Midbrain (tissue), 1 donor: Measurements from ENCODE around the gene LMAN2.

Experiments
- DNase-seq: peaks from one replicate; lab custom pipeline; 2025; lab: John Stamatoyannopoulos, UW

The LMAN2 gene, protein sequence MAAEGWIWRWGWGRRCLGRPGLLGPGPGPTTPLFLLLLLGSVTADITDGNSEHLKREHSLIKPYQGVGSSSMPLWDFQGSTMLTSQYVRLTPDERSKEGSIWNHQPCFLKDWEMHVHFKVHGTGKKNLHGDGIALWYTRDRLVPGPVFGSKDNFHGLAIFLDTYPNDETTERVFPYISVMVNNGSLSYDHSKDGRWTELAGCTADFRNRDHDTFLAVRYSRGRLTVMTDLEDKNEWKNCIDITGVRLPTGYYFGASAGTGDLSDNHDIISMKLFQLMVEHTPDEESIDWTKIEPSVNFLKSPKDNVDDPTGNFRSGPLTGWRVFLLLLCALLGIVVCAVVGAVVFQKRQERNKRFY

DNA sequence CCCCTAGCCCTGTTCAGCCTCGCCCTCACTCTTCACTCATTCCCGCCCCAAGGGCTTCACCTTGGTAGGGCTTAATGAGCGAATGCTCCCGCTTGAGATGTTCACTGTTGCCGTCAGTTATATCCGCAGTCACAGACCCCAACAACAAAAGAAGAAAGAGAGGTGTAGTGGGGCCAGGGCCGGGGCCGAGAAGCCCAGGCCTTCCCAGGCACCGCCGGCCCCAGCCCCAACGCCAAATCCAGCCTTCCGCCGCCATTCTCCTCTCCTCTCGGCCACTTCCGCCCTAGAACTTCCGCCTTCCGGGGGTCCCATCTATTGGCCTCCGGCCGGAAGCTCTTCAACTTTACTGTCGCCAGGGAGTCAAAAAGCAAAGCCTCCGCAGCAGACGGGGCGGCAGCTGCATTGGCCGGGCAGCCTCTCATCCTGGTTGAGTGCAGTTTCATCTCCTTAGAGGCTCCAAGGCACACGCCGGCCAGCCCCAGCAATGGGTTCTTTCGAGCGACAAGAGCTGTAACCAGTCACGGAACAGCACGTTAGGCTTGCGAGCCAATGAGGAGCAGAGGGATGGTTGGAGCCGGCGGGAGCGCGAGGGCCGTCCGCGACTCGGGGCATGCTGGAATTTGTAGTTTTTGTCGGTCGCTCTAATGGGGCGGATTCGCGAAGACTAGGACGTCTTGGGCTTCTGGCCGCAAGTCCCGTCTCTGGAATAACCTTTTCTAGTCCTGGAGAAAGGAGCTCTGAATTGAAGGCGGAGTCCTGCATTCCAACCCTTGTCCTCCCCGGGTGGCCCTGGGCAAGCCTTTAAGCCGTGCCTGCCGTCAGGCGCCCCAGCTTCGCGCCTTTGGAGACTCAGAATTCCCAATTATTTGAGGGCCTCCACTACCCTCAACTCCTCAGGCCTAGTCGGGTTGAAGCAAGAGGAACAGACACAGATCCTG, at the start of gene LMAN2:
Gene LMAN2, minus strand, starts transcription at position 277 of the 938 bp plus-strand sequence. Its CDS starts 21 bp downstream, at position 256.
- DNase-seq: peak; percentile 97

DNA sequence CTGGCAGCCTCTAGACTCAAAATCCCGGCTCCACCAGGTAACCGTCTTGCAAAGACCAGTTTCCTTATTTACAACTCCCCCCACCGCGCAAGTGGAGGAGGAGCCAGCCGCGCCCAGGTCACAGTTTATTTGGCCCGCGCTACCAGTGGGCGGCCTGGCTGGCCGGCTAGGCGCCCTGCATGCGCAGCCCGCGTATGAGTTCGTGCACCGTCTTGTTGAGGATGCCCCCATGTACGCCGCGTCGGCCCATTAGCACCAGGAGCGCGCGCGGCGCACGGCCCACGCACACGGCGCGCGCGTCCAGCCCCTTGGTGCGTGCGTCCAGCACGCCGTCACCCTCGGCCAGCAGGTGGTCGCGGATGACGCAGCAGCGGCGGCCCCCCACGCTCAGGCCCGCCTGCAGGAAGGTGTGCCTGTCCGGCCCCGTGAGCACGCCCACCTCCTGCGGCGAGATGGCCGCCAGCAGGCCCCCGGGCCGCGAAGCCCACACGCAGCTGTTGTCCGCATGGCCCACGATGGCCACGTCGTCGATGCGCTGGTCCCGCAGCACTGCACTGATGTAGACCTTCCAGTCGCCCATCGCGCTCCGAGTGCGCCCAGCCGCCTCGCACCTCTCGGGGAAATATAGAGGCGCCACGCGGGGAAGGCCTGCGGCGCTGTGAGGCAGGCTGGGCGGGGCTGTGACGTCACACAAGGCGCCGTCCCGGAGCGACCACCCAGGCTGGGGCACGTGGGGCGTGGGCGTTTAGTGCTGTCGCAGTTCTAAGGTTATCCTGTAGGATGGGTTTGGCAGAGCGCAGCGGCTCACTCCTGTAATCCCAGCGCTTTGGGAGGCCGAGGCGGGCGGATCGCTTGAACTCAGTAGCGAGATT, 48.8 kb upstream of the LMAN2 start, which contains the start of gene PFN3:
Gene PFN3, minus strand, starts transcription at position 665 of the 872 bp plus-strand sequence. Its CDS starts 85 bp downstream, at position 580.
- DNase-seq: no peak

DNA sequence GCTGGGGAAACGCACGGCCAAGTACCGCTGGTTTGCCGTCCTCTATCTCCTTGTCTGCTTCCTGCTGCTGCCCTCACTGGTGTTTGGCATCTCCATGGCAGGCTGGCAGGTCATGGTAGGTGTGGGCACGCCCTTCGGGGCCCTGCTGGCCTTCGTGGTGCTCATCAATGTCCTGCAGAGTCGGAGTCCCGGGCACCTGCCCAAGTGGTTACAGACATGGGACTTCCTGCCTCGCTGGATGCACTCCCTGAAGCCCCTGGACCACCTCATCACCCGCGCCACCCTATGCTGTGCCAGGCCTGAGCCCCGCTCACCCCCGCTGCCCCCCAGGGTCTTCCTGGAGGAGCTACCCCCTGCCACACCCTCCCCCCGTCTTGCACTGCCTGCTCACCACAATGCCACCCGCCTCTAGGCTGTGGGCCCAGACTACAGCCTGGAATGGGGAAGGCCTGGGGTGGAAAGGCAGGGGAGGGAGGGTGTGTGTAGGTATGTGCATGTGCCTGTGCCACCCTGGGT, 46.5 kb upstream of the LMAN2 start:
- DNase-seq: no peak

DNA sequence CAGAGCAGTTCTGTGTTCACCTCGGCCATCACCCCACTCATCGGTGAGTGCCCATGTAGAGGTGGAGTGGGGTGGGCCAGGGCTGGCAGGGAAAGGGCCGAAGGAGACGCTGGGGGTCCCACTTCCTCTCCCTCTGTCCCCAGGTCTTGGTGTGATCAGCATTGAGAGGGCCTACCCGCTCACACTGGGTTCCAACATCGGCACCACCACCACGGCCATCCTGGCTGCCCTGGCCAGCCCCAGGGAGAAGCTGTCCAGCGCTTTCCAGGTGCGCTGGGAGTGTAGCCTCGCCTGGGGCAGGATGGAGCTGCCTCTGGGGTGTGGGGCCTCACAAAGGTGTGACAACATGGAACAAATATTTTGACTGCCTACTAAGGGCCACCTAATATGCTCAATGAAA, 45.3 kb upstream of the LMAN2 start:
- no peak for DNase-seq

- DNase-seq: no peak
These were observed 44.6 kb upstream of the LMAN2 start for GRCh38 chr5:177396078-177396477.

GRCh38 chr5:177393990-177394389, 42.5 kb upstream of the LMAN2 start:
- DNase-seq: no peak

DNA sequence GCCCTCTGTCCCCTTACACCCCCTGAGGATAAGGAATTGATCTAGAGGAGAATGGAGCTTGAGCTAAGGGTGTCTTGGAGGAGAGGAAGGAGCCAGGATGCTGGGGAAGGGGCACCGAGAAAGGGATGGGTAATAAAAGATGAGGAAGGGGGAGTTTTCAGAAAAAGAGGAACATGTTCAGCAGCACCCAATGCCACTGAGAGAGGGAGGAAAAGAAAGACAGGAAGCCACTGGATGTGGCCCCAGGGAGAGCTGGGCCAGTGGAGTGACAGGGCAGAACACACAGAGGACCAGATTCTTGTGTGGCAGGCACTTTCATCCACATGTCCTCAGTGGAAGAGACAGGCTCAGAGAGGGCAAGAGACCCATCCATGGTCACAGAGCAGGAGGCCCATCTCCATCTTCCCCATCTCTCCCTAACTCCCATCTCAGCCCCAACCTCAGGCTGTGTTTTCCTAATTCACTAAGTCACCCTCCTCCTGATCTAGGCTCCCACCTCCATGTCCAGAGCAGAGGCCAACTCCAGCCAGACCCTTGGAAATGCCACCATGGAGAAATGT, 41.8 kb upstream of the LMAN2 start:
- no peak for DNase-seq

- no peak for DNase-seq
These were observed 41.3 kb upstream of the LMAN2 start for GRCh38 chr5:177392765-177393164.

DNA sequence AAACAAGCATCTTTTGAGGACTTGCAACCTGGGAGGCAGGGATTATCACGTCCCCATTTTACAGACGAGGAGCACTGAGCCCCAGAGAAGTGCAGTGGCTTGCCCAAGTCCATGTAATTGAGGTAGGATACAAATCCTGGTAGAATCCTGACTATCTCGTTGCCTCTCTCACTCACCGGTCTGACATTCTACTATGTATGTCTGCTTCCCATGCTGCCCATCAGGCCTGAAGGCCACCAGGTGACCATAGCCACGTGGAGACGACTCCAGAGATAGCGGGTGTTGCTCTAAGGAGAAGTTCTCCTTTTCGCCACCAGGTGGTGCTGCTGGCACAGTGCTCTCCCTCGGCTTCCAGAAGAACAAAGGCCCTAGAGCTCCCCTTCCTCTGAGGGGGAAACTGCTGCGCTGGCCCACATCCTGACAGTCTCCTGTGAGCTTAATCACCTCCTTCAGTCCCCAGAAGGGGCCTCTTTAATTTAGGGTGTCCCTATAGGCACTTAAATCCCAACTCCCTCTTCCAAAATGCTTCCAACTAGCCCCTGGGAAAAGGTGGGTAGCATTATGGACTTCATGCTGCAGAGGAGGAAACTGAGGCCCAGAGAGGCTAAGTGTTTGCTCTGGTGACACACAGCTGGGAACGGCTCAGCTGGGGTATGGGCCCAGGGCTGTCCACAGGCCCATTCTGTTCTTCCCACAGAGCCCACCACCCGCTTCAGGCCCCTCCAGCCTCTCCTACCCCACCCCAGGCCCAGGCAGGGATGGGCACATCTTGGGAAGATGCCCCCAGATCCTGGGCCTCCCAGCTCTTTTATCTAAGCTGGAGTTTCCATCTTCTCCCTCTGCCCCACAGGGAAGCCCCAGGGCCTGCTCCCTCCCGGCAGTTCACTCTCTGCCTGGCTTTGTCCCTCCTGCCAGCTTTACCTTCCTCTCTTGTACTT, 39.2 kb upstream of the LMAN2 start:
- DNase-seq: peak; percentile 79

DNA sequence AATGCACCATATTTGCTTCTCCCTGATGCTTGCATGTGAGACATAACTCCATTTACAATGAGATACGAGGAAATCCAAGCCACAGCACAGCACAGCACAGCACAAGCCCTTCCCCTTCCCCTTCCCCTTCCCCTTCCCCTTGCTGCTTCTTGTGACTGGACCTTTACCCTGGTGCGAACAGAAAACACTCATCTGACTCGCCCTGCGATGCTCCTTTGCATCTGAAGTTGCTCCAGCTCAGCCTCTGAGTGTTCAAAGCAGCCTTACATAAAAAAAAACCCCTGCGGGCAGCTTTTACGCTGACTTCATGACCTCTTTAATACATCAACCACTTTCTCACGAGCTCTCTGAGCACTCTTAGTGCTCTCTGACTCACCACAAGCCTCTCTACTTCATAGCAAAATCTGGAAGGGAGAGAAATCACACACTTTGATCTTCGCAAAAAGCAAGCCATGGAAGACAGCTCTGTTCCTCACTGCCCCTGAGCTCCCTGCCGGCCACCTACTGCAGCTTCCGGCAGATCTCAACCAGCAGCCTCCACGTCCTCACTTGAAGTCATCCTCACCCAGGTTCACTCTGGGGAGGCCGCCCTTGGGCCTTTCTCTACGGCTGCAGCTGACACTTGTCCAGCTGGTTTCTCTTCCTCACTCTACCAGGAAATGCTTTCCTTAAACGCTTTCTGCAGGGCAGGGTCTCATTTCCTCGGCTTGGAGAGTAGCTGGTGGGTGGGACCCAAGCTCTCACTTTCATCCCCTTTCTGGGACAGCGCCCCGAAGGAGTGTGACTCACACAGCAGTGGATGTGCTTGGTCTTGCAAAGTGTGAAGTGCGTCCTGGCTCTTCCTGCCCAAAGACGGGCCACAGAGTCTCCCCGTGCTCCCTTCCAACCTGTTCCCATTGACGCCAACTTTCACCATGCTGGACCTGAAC, 38.0 kb upstream of the LMAN2 start:
- no peak for DNase-seq

DNA sequence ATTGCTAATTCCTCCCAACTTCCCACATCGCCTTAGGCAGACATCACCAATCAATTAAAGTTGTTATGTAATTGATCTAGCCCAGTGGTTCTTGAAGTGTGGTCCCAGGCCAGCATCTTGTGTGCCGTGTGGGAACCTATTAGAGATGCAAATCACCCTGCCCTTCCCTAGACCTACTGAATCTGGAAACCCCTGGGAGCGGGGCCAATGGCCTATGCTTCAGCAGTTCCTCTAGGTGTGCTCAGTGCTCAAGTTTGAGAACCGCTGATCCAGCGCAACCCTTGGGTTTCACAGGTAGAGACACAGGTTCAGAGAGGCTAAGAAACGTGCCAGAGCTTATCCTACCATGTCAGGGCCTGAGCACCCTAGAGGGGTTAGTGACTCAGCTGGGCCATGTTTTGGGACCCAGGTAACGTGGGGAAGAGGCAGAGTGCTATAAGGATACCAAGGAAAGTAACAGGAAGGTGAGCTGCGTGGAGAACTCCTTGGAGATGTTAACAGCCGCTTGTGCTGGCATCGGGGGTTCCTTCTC, 37.1 kb upstream of the LMAN2 start:
- DNase-seq: no peak

DNA sequence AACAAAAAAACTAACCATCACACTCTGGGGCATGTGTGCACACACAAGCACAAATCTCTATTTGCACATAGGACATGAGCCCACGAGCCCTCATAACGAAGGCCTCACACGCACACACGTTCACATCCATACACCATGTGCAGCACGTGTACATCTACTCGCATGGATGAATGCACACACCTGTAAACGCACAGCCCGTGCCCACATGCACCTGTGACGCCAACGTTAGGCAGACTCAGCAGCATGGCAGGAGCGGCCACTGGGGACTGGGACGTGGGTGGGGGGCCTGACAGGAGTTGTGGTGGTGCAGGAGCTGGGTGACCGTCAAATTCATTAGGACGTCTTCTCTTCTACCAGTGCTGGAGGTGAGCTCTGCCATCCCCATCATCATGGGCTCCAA, 35.9 kb upstream of the LMAN2 start:
- no peak for DNase-seq

- DNase-seq: no peak
These were observed 35.1 kb upstream of the LMAN2 start for GRCh38 chr5:177386542-177386941.

DNA sequence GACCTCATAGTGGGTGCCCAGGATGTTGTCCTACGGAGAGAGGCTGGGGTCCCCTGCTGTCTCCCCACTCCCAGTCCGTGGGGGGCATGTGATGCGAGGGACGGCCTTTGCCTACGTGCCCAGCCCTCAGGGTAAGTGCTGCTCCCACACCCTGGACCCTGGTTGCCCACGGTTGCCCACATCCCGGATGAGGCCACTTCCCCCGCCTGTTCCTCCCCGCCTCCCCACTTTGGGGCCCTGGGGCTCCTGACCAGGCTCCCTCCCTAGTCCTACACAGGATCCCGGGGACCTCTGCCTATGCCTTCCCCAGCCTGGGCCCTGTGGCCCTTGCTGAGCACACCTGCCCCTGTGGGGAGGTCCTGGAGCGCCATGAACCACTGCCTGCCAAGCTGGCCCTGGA, 34.3 kb upstream of the LMAN2 start:
- DNase-seq: no peak

GRCh38 chr5:177384134-177384533, 32.7 kb upstream of the LMAN2 start, which contains the start of gene SLC34A1:
Gene SLC34A1, plus strand, starts transcription at chr5:177384434. Its CDS starts 1,308 bp downstream, at chr5:177385742.
- no peak for DNase-seq

DNA sequence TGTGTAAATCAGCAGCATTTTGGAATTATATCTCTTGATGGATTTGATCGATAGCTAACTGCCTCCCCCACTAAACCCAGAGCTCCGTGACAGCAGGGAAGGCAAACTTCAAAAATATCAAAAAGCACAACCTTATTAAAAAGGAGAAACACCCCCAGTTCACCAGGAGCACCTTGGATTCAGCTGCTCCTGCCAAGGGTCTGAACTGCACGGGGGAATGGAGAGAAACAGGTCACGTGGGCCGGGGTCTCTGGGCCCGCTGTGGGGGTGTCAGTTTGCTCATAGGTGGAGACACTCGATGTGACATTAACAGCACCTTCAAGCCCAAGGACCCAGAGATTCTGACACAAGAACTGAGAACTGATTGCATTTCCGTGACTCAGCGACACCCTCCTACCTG, 31.7 kb upstream of the LMAN2 start:
- DNase-seq: no peak

DNA sequence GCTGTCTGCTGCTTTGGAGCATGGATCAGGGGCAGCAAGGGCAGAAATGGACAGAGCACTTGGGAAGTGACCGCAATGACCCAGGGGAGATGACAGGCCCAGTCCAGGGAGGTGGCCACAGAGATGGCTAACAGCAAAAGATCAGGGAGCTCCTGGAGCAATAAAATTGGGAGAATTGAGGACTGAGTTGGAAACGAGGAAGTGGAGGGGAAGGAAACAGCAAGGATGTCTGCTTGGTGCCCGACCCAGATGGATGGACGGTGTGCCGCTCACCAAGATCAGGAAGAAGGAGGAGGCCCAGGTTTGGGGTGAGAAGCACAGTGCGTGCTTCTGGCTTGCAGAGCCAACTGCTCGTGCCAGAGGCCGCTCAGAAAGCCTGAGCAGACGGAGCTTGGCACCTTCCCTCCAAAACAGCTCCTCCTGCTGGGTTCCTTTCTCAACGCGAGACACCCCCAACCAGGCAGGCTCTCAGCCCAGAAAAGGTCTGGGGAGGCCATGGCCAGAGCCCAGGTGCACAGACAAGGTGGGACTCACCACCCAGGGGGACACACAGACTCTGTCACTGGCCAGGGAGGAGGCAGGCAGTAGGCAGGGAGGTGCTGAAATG, 31.1 kb upstream of the LMAN2 start:
- peak; percentile 26 for DNase-seq

DNA sequence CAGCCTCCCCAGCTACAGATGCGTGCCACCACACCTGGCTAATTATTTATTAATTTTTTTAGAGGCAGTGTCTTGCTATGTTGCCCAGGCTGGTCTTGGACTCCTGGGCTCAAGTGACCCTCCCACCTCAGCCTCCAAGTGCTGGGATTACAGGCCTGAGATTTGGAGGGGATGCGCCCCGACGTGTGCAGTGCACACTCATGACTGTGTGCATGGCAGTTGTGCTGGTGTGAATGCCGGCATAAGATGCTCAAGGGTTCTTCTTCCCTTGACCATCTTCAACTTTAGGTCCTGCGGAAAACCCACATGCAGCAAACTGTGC, 29.3 kb upstream of the LMAN2 start:
- DNase-seq: no peak
